Glutamatergic neuron (in vitro differentiated cells): Measurements from ENCODE around the gene GSPT1. TPM values are rescaled to one million over a fixed set of nuclear protein-coding genes. Genes with fewer than 3 reads are reported as not detected.

ENCODE experiments used
- DNase-seq: peaks from one replicate; pipeline ENCODE4 v3.0.0; 2022
- H3K27ac Mint-ChIP-seq: one replicate; pipeline ENCODE4 v1.8.0; 2020; ENCODE audit warnings: mild to moderate bottlenecking, mixed read lengths, inconsistent platforms; ENCODE audit not compliant: unreplicated experiment
- H3K27me3 Mint-ChIP-seq: one replicate; pipeline ENCODE4 v1.8.0; 2020; ENCODE audit warnings: mild to moderate bottlenecking, moderate library complexity, mixed read lengths, inconsistent platforms; ENCODE audit not compliant: unreplicated experiment
- H3K36me3 Mint-ChIP-seq: one replicate; pipeline ENCODE4 v1.8.0; 2020; ENCODE audit warnings: mild to moderate bottlenecking, mixed read lengths, inconsistent platforms; ENCODE audit not compliant: unreplicated experiment
- H3K4me1 Mint-ChIP-seq: one replicate; pipeline ENCODE4 v1.8.0; 2020; ENCODE audit warnings: mild to moderate bottlenecking, low read depth, mixed read lengths, inconsistent platforms; ENCODE audit not compliant: unreplicated experiment
- H3K4me3 Mint-ChIP-seq: one replicate; pipeline ENCODE4 v1.8.0; 2020; ENCODE audit warnings: mild to moderate bottlenecking, mixed read lengths, inconsistent platforms; ENCODE audit not compliant: unreplicated experiment
- H3K9me3 Mint-ChIP-seq: one replicate; pipeline ENCODE4 v1.8.0; 2020; ENCODE audit warnings: mild to moderate bottlenecking, moderate library complexity, mixed read lengths, inconsistent platforms; ENCODE audit not compliant: unreplicated experiment
- CTCF ChIP-seq: fragments of 200-600 bp; sonication (generic); IDR thresholded peaks from one replicate; pipeline ENCODE4 v1.5.0; 2021; ENCODE audit not compliant: partially characterized antibody, unreplicated experiment
- total RNA-seq: library from RNA; stranded (reverse); fragmentation: NEBNext Ultra II Directional; extraction: Animal tissue kit (Norgen Biotek cat#: 25700); gene quantifications from one replicate; pipeline ENCODE4 v1.2.1, GENCODE V29; 2021; ENCODE audit not compliant: unreplicated experiment

Gene GSPT1
- total RNA-seq, 1 donor from 2014 or later: 117 TPM

- Mint-ChIP-seq H3K27ac (no peak overlapping the region), H3K9me3 (peaks cover 1% of the 10 kb centered on the region), H3K4me3 (no peak overlapping the region), H3K36me3 (no peaks in the 10 kb centered on the region), H3K4me1 (peaks cover 1% of the 10 kb centered on the region), H3K27me3 (no peaks in the 10 kb centered on the region)
- no peak for TF ChIP-seq CTCF
- DNase-seq: no peak
Observed at GRCh38 chr16:11857161-11857560, 58.6 kb downstream of the GSPT1 start.

- no peak for TF ChIP-seq CTCF
- H3K27ac Mint-ChIP-seq: peak overlapping the region; percentile 55
Observed at GRCh38 chr16:11852092-11852809, 63.5 kb downstream of the GSPT1 start.

GRCh38 chr16:11851294-11852091, 64.3 kb downstream of the GSPT1 start, which contains the start of gene RSL1D1:
Gene RSL1D1, minus strand, starts transcription at chr16:11851542. Its CDS starts 30 bp downstream, at chr16:11851512.
- no peak for TF ChIP-seq CTCF
- H3K4me3 Mint-ChIP-seq: peak within 1 kb of the TSS; percentile 97
- peaks cover 1% of the 10 kb centered on the region for H3K27me3 Mint-ChIP-seq
- peak; percentile 92 for DNase-seq
- H3K27ac Mint-ChIP-seq: peak within 1 kb of the TSS; percentile 84
- H3K9me3 Mint-ChIP-seq: peaks cover 4% of the 10 kb centered on the region
- peaks cover 7% of the 10 kb centered on the region for H3K4me1 Mint-ChIP-seq
- no peaks in the 10 kb centered on the region for H3K36me3 Mint-ChIP-seq

More at GRCh38 chr16:11852092-11852809, 63.5 kb downstream of the GSPT1 start:
- DNase-seq: no peak
- H3K9me3 Mint-ChIP-seq: peaks cover 4% of the 10 kb centered on the region
- H3K4me3 Mint-ChIP-seq: peak overlapping the region; percentile 97
- peaks cover 7% of the 10 kb centered on the region for H3K4me1 Mint-ChIP-seq
- H3K27me3 Mint-ChIP-seq: peaks cover 1% of the 10 kb centered on the region
- H3K36me3 Mint-ChIP-seq: no peaks in the 10 kb centered on the region

GRCh38 chr16:11848842-11849241, 66.9 kb downstream of the GSPT1 start:
- DNase-seq: no peak
- H3K9me3 Mint-ChIP-seq: peaks cover 4% of the 10 kb centered on the region
- no peak overlapping the region for H3K4me3 Mint-ChIP-seq
- H3K27me3 Mint-ChIP-seq: peaks cover 1% of the 10 kb centered on the region
- peaks cover 6% of the 10 kb centered on the region for H3K4me1 Mint-ChIP-seq
- H3K36me3 Mint-ChIP-seq: no peaks in the 10 kb centered on the region
- no peak for TF ChIP-seq CTCF
- no peak overlapping the region for H3K27ac Mint-ChIP-seq
